IMR-90 (cell line): Measurements from ENCODE around the gene RAF1. TPM values are rescaled to one million over a fixed set of nuclear protein-coding genes. Genes with fewer than 3 reads are reported as not detected.

Experiments
- ATAC-seq: fragments of 200-7000 bp; cut with Tn5 transposase; 2 replicates; pipeline ENCODE4 v1.9.1; 2020; ENCODE audit warnings: low read depth, mild to moderate bottlenecking, moderate library complexity
- BruUV-seq: library from RNA; stranded (reverse); fragments of 400-500 nt; replicated peaks from 2 replicates; lab custom pipeline; 2021; lab: Mats Ljungman, UMichigan
- CTCF ChIA-PET: fragments of 300-600 bp; formaldehyde crosslinking; extraction: SDS; loops from one replicate; lab custom pipeline; 2021; ENCODE audit warnings: antibody characterized with exemption; lab: Yijun Ruan, JAX
- POLR2A ChIA-PET: fragments of 300-600 bp; sonication (Branson Sonifier 250); formaldehyde crosslinking; loops from one replicate; lab custom pipeline; 2022; ENCODE audit warnings: antibody characterized with exemption; ENCODE audit not compliant: unreplicated experiment; lab: Charles Lee
- DNase-seq: peaks from one replicate; pipeline ENCODE4 v3.0.0; 2013
- H2AFZ ChIP-seq: replicated peaks from 2 replicates; pipeline ENCODE3; 2013; ENCODE audit warnings: low read length, mild to moderate bottlenecking; ENCODE audit not compliant: poor library complexity
- H2AK5ac ChIP-seq: 2 replicates; pipeline ENCODE4 v1.6.1; 2013; ENCODE audit warnings: low read depth, low read length, inconsistent platforms
- H2AK9ac ChIP-seq: replicated peaks from 2 replicates; pipeline ENCODE3; 2013; ENCODE audit warnings: mild to moderate bottlenecking, low read depth, low read length, moderate library complexity; ENCODE audit not compliant: poor library complexity
- H2BK120ac ChIP-seq: 2 replicates; pipeline ENCODE4 v1.6.1; 2013; ENCODE audit warnings: low read depth, low read length, inconsistent platforms
- H2BK15ac ChIP-seq: 3 replicates; pipeline ENCODE4 v1.6.1; 2013; ENCODE audit warnings: low read depth, low read length, inconsistent platforms
- H2BK20ac ChIP-seq: 2 replicates; pipeline ENCODE4 v1.6.1; 2013; ENCODE audit warnings: low read depth, mild to moderate bottlenecking, inconsistent platforms, low read length, moderate library complexity
- H2BK5ac ChIP-seq: 2 replicates; pipeline ENCODE4 v1.6.1; 2013; ENCODE audit warnings: mild to moderate bottlenecking, low read depth, low read length, inconsistent platforms; ENCODE audit not compliant: poor library complexity, severe bottlenecking
- H3K14ac ChIP-seq: replicated peaks from 2 replicates; pipeline ENCODE4 v1.6.1; 2013; ENCODE audit warnings: low read depth, low read length, inconsistent platforms
- H3K18ac ChIP-seq: 2 replicates; pipeline ENCODE4 v1.6.1; 2013; ENCODE audit warnings: low read depth, low read length, control low read depth
- H3K23ac ChIP-seq: 2 replicates; pipeline ENCODE4 v1.6.1; 2013; ENCODE audit warnings: low read depth, low read length, inconsistent platforms
- H3K27ac ChIP-seq: 2 replicates; pipeline ENCODE4 v1.5.1; 2013; ENCODE audit warnings: mild to moderate bottlenecking, control low read depth, low read length; ENCODE audit not compliant: insufficient read depth
- H3K27me3 ChIP-seq: 2 replicates; pipeline ENCODE4 v1.6.1; 2013; ENCODE audit warnings: low read length; ENCODE audit not compliant: control insufficient read depth, insufficient read depth
- H3K36me3 ChIP-seq: 2 replicates; pipeline ENCODE4 v1.6.1; 2013; ENCODE audit warnings: low read length, mixed read lengths; ENCODE audit not compliant: control insufficient read depth, insufficient read depth
- H3K4ac ChIP-seq: 2 replicates; pipeline ENCODE4 v1.6.1; 2013; ENCODE audit warnings: low read depth, low read length, inconsistent platforms
- H3K4me1 ChIP-seq: 2 replicates; pipeline ENCODE4 v1.6.1; 2013; ENCODE audit warnings: low read length, mixed read lengths; ENCODE audit not compliant: control insufficient read depth, insufficient read depth
- H3K4me2 ChIP-seq: 2 replicates; pipeline ENCODE4 v1.6.1; 2013; ENCODE audit warnings: low read depth, mild to moderate bottlenecking, control low read depth, low read length, moderate library complexity
- H3K4me3 ChIP-seq: 2 replicates; pipeline ENCODE4 v1.5.1; 2013; ENCODE audit warnings: low read depth, mild to moderate bottlenecking, control low read depth, low read length, moderate library complexity; ENCODE audit not compliant: insufficient read depth
- H3K56ac ChIP-seq: 2 replicates; pipeline ENCODE4 v1.6.1; 2013; ENCODE audit warnings: low read length, inconsistent platforms; ENCODE audit not compliant: insufficient read depth; ENCODE audit errors: extremely low read depth
- H3K79me1 ChIP-seq, 2 experiments: 2 replicates each; pipeline ENCODE4 v1.6.1; 2013; ENCODE audit warnings: low read length in 2 of 2, inconsistent platforms in 1 of 2, low read depth in 1 of 2
- H3K9ac ChIP-seq: 2 replicates; pipeline ENCODE4 v1.6.1; 2013; ENCODE audit warnings: low read depth, low read length, control low read depth
- H3K9me1 ChIP-seq: 2 replicates; pipeline ENCODE4 v1.6.1; 2013; ENCODE audit warnings: low read length, inconsistent platforms; ENCODE audit not compliant: insufficient read depth
- H3K9me3 ChIP-seq: 2 replicates; pipeline ENCODE4 v1.6.1; 2013; ENCODE audit warnings: low read length; ENCODE audit not compliant: control insufficient read depth, insufficient read depth
- H4K20me1 ChIP-seq: 2 replicates; pipeline ENCODE4 v1.6.1; 2013; ENCODE audit warnings: low read length, inconsistent platforms; ENCODE audit not compliant: insufficient read depth
- H4K5ac ChIP-seq: 2 replicates; pipeline ENCODE4 v1.6.1; 2013; ENCODE audit warnings: mild to moderate bottlenecking, low read depth, low read length, control low read depth
- H4K8ac ChIP-seq, 2 experiments: 2 replicates each; pipeline ENCODE4 v1.6.1; 2013; ENCODE audit warnings: low read depth in 2 of 2, low read length in 2 of 2, control low read depth in 1 of 2, inconsistent platforms in 1 of 2
- H4K91ac ChIP-seq: 2 replicates; pipeline ENCODE4 v1.6.1; 2013; ENCODE audit warnings: low read depth, low read length, inconsistent platforms; ENCODE audit not compliant: insufficient read depth
- CHD1 ChIP-seq: IDR thresholded peaks from 2 replicates; pipeline ENCODE4 v1.6.1; 2012; ENCODE audit warnings: low read depth, low read length, improper control_type of control experiment
- ELK1 ChIP-seq: fragments of 150-350 bp; IDR thresholded peaks from 2 replicates; pipeline ENCODE4 v1.6.1; 2016; ENCODE audit warnings: low read depth, mild to moderate bottlenecking, low read length, moderate library complexity, borderline replicate concordance
- MAFK ChIP-seq: IDR thresholded peaks from 2 replicates; pipeline ENCODE4 v1.6.1; 2012; ENCODE audit warnings: low read depth, low read length, improper control_type of control experiment
- MAZ ChIP-seq: IDR thresholded peaks from 2 replicates; pipeline ENCODE4 v1.6.1; 2012; ENCODE audit warnings: low read depth, mild to moderate bottlenecking, low read length, improper control_type of control experiment, moderate library complexity, borderline replicate concordance
- POLR2A ChIP-seq: IDR thresholded peaks from 2 replicates; pipeline ENCODE4 v1.6.1; 2012; ENCODE audit warnings: mild to moderate bottlenecking, low read depth, low read length
- RAD21 ChIP-seq: IDR thresholded peaks from 2 replicates; pipeline ENCODE4 v1.6.1; 2012; ENCODE audit warnings: low read length, improper control_type of control experiment
- RCOR1 ChIP-seq: IDR thresholded peaks from 2 replicates; pipeline ENCODE4 v1.6.1; 2012; ENCODE audit warnings: mild to moderate bottlenecking, low read length, improper control_type of control experiment; ENCODE audit not compliant: insufficient replicate concordance
- SMC3 ChIP-seq: fragments of 150-350 bp; IDR thresholded peaks from 2 replicates; pipeline ENCODE4 v1.6.1; 2016; ENCODE audit warnings: low read depth, mild to moderate bottlenecking, antibody characterized with exemption, low read length, moderate library complexity
- dilution Hi-C: fragments of 300-500 bp; cut with HindIII; formaldehyde crosslinking; loops from one replicate; pipeline ENCODE4 v1.14.3; 2018; ENCODE audit warnings: low sequenced_read_pairs; ENCODE audit not compliant: unreplicated experiment
- in situ Hi-C: fragments of 300-500 bp; cut with MboI; formaldehyde crosslinking; loops from 3 replicates; pipeline ENCODE4 v1.14.3; 2019; ENCODE audit warnings: low sequenced_read_pairs, inconsistent platforms, mixed read lengths
- intact Hi-C: fragments of 100-400 bp; cut with micrococcal nuclease; formaldehyde crosslinking; loops from 2 replicates; pipeline ENCODE4 v1.10.0; 2022
- polyA plus RNA-seq, 3 experiments: library from polyadenylated mRNA; depleted of rRNA; stranded (reverse); fragments of >200 nt; gene quantifications; 2 replicates each; pipeline ENCODE4 v1.2.3, GENCODE V29; 2012; ENCODE audit warnings: low replicate concordance in 1 of 3
- total RNA-seq: library from RNA; depleted of rRNA; stranded (reverse); fragments of >200 nt; gene quantifications from 2 replicates; pipeline ENCODE4 v1.2.3, GENCODE V29; 2012

RAF1 gene
- total and polyA plus RNA-seq, 2 of the 4 experiments (the other 2 are of a cell fraction), result 115 to 151 TPM

- Histone ChIP-seq H3K27ac (no peak overlapping the region), H2AK5ac (no peak overlapping the region), H4K20me1 (peaks cover 55% of the 10 kb centered on the region), H3K4ac (no peak overlapping the region), H3K4me1 (peaks cover 5% of the 10 kb centered on the region; the same call in 1 of the 2 replicates), H3K18ac (no peak overlapping the region), H3K36me3 (peaks cover 21% of the 10 kb centered on the region), H4K91ac (no peak overlapping the region), H3K79me1 (peaks cover 22 to 63% of the 10 kb centered on the region in 2 experiments; a peak in 3 of 4 replicates), H3K14ac (no peak overlapping the region), H2BK15ac (no peak overlapping the region), H2AFZ (no peak overlapping the region), H3K4me3 (no peak overlapping the region), H2BK120ac (no peak overlapping the region), H3K27me3 (no peaks in the 10 kb centered on the region), H4K5ac (no peak overlapping the region), H3K4me2 (no peak overlapping the region), H3K9me3 (peaks cover 2% of the 10 kb centered on the region; the same call in 1 of the 2 replicates), H2BK5ac (no peak overlapping the region), H2BK20ac (no peak overlapping the region), H3K9me1 (peaks cover 11% of the 10 kb centered on the region; the same call in 1 of the 2 replicates), H3K9ac (no peak overlapping the region), H3K23ac (no peak overlapping the region), H4K8ac (no peak overlapping the region), H2AK9ac (no peak overlapping the region), H3K56ac (no peak overlapping the region)
- CTCF ChIA-PET, result no interaction called here
- in situ Hi-C loops (no loop called here), dilution Hi-C loops (no loop called here), intact Hi-C loops (no loop called here)
- BruUV-seq, result no TSS peak
- DNase-seq (no peak), ATAC-seq (no peak)
- TF ChIP-seq MAZ, result no peak
- no peak for TF ChIP-seq MAFK
- no peak for TF ChIP-seq ELK1
- no peak for TF ChIP-seq CHD1
- no peak for TF ChIP-seq SMC3
- TF ChIP-seq RCOR1, result no peak
- TF ChIP-seq RAD21, result no peak
- TF ChIP-seq POLR2A, result no peak
- POLR2A ChIA-PET, result no interaction called here
Measured at GRCh38 chr3:12566976-12567375, 96.9 kb downstream of the RAF1 start.
